Endodermal cell (in vitro differentiated cells): Measurements from ENCODE around the gene FLOT2. TPM values are rescaled to one million over a fixed set of nuclear protein-coding genes. Genes with fewer than 3 reads are reported as not detected.

Experiments
- DNase-seq: peaks from one replicate; pipeline ENCODE4 v3.0.0-alpha.2; 2017
- H3K27ac ChIP-seq: 2 replicates; pipeline ENCODE4 v1.5.1; 2013; ENCODE audit warnings: mild to moderate bottlenecking, low read depth, low read length, moderate library complexity
- H3K27me3 ChIP-seq: 2 replicates; pipeline ENCODE4 v1.6.1; 2013; ENCODE audit warnings: mild to moderate bottlenecking, low read length, moderate library complexity; ENCODE audit not compliant: insufficient read depth, control insufficient read depth, poor library complexity, severe bottlenecking
- H3K36me3 ChIP-seq: 2 replicates; pipeline ENCODE4 v1.7.0; 2013; ENCODE audit warnings: mild to moderate bottlenecking, low read length, moderate library complexity; ENCODE audit not compliant: control insufficient read depth, insufficient read depth
- H3K4me1 ChIP-seq: one replicate; pipeline ENCODE4 v1.7.0; 2013; ENCODE audit warnings: low read length; ENCODE audit not compliant: control insufficient read depth, insufficient read depth
- H3K4me3 ChIP-seq: 2 replicates; pipeline ENCODE4 v1.5.1; 2013; ENCODE audit warnings: mild to moderate bottlenecking, low read length, moderate library complexity
- H3K9ac ChIP-seq: 2 replicates; pipeline ENCODE4 v1.6.1; 2013; ENCODE audit warnings: mild to moderate bottlenecking, low read length, moderate library complexity; ENCODE audit not compliant: poor library complexity, severe bottlenecking; ENCODE audit errors: extremely low read depth
- H3K9me3 ChIP-seq: 2 replicates; pipeline ENCODE4 v1.6.1; 2013; ENCODE audit warnings: mild to moderate bottlenecking, low read length, moderate library complexity; ENCODE audit not compliant: control insufficient read depth
- H3K27ac Mint-ChIP-seq: 2 replicates; pipeline ENCODE4 v1.8.0; 2020; ENCODE audit warnings: mixed read lengths
- H3K27me3 Mint-ChIP-seq: 2 replicates; pipeline ENCODE4 v1.8.0; 2021; ENCODE audit warnings: mild to moderate bottlenecking, mixed read lengths; ENCODE audit not compliant: insufficient read depth
- H3K36me3 Mint-ChIP-seq: 2 replicates; pipeline ENCODE4 v1.8.0; 2020; ENCODE audit warnings: low read depth, mixed read lengths
- H3K4me1 Mint-ChIP-seq: 2 replicates; pipeline ENCODE4 v1.8.0; 2020; ENCODE audit warnings: mixed read lengths
- H3K4me3 Mint-ChIP-seq: 2 replicates; pipeline ENCODE4 v1.8.0; 2020; ENCODE audit warnings: mild to moderate bottlenecking, moderate library complexity, mixed read lengths
- H3K9me3 Mint-ChIP-seq: 2 replicates; pipeline ENCODE4 v1.8.0; 2020; ENCODE audit warnings: mild to moderate bottlenecking, mixed read lengths
- CTCF ChIP-seq: fragments of 200-600 bp; sonication (generic); conservative IDR thresholded peaks from 2 replicates; pipeline ENCODE4 v1.5.0; 2021; ENCODE audit warnings: antibody characterized with exemption, mild to moderate bottlenecking
- WGBS, 2 experiments: methylation state at CpG; one replicate each; pipeline versions ENCODE4 v1.1.5 to v1.1.7; 2013; ENCODE audit warnings: missing lambda C conversion rate in 2 of 2, mixed read lengths in 1 of 2; ENCODE audit not compliant: insufficient coverage in 1 of 2, insufficient read length in 1 of 2; 5-methylcytosine and 5-hydroxymethylcytosine counted together
- total RNA-seq, 2 donors: library from RNA; stranded (reverse); fragmentation: NEBNext Ultra II Directional in 1 of 2; extraction: Animal tissue kit (Norgen Biotek cat#: 25700) in 1 of 2; gene quantifications; 2 replicates in 1 of 2; 3 replicates in 1 of 2; pipeline ENCODE4 v1.2.1, GENCODE V29; 2021

Gene FLOT2
- total RNA-seq, 2 donors from 2014 or later = 195 to 215 TPM

- Histone ChIP-seq H3K27me3 (no peaks in the 10 kb centered on the region), H3K4me3 (no peak overlapping the region), H3K9ac (no peak overlapping the region), H3K27ac (no peak overlapping the region), H3K36me3 (peaks cover 31% of the 10 kb centered on the region), H3K9me3 (no peaks in the 10 kb centered on the region), H3K4me1 (no peaks in the 10 kb centered on the region)
- Mint-ChIP-seq H3K4me3 (no peak overlapping the region), H3K27ac (no peak overlapping the region), H3K27me3 (no peaks in the 10 kb centered on the region), H3K9me3 (no peaks in the 10 kb centered on the region), H3K36me3 (peaks cover 38% of the 10 kb centered on the region), H3K4me1 (peaks cover 6% of the 10 kb centered on the region)
- 96 to 100% methylated on average over 1 to 4 of the region's 4 CpGs for WGBS, 2 experiments
- TF ChIP-seq CTCF = no peak
- DNase-seq = no peak
Observed at GRCh38 chr17:28860363-28860808, 37.1 kb downstream of the FLOT2 start.

- H3K9me3 ChIP-seq = no peaks in the 10 kb centered on the region
- Mint-ChIP-seq H3K36me3 (peaks cover 38% of the 10 kb centered on the region), H3K4me3 (no peak overlapping the region), H3K27ac (no peak overlapping the region), H3K27me3 (no peaks in the 10 kb centered on the region), H3K4me1 (peaks cover 4% of the 10 kb centered on the region), H3K9me3 (no peaks in the 10 kb centered on the region)
- H3K4me3 ChIP-seq = no peak overlapping the region
- H3K27me3 ChIP-seq = no peaks in the 10 kb centered on the region
- no peak overlapping the region for H3K9ac ChIP-seq
- DNase-seq = no peak
- no peak for TF ChIP-seq CTCF
- H3K27ac ChIP-seq = no peak overlapping the region
- WGBS, 2 experiments = 70 to 81% methylated on average over 2 of the region's 2 CpGs
- no peaks in the 10 kb centered on the region for H3K4me1 ChIP-seq
- peaks cover 31% of the 10 kb centered on the region for H3K36me3 ChIP-seq
Observed at GRCh38 chr17:28858801-28859355, 38.7 kb downstream of the FLOT2 start.

- Histone ChIP-seq H3K9ac (no peak overlapping the region), H3K4me3 (no peak overlapping the region), H3K36me3 (peaks cover 31% of the 10 kb centered on the region), H3K9me3 (no peaks in the 10 kb centered on the region), H3K27ac (no peak overlapping the region), H3K27me3 (no peaks in the 10 kb centered on the region), H3K4me1 (no peaks in the 10 kb centered on the region)
- peaks cover 38% of the 10 kb centered on the region for H3K36me3 Mint-ChIP-seq
- DNase-seq = no peak
- H3K27ac Mint-ChIP-seq = no peak overlapping the region
- H3K4me1 Mint-ChIP-seq = peaks cover 4% of the 10 kb centered on the region
- WGBS, 2 experiments = 92 to 94% methylated on average over 2 of the region's 3 CpGs
- H3K4me3 Mint-ChIP-seq = no peak overlapping the region
- H3K27me3 Mint-ChIP-seq = no peaks in the 10 kb centered on the region
- H3K9me3 Mint-ChIP-seq = no peaks in the 10 kb centered on the region
- no peak for TF ChIP-seq CTCF
Observed at GRCh38 chr17:28857905-28858800, 39.4 kb downstream of the FLOT2 start.
